GM19452 (cell line): ENCODE data around the gene CCN5.

Source experiments
- ATAC-seq: cut with Tn5 transposase; IDR thresholded peaks from one replicate; pipeline ENCODE4 v1.9.1; 2021; ENCODE audit not compliant: unreplicated experiment

Gene CCN5

DNA sequence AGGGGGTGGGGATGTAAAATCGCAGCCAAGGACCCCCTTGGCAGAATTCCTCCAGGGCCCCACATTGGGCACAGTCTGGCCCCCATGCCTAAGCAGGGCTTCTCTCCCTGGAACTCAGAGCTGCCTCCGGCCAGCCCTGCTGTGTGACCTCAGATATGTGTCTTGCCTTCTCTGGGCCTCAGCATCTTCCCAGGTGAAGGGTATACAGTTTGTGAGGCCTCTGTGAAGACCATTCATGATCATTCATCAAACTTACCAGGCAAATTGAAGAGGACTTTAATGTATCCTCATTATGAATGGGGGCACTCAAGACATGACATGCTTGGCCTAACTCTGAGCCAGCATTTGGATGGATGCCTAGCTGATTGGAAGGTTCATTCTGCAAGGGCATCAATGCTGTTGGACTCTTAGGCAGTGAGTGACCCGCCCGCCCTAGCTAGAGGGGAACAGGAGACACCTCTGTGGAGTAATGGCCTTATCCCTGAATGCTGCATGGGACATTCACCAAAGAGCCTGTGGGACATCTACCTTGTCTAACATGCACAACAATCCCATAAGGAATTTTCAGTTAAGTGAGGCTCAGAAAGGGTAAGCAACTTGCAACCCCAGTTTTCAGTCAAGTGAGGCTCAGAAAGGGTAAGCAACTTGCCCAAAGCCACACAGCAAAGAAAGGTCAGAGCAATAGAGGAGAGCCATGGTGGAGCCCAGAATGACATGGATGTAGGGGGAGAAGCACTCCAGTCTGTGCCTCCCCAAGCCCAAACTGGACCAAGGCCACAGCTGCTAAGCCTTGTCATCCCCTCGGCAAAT, 535 bp downstream of the CCN5 start:
- no peak for ATAC-seq

DNA sequence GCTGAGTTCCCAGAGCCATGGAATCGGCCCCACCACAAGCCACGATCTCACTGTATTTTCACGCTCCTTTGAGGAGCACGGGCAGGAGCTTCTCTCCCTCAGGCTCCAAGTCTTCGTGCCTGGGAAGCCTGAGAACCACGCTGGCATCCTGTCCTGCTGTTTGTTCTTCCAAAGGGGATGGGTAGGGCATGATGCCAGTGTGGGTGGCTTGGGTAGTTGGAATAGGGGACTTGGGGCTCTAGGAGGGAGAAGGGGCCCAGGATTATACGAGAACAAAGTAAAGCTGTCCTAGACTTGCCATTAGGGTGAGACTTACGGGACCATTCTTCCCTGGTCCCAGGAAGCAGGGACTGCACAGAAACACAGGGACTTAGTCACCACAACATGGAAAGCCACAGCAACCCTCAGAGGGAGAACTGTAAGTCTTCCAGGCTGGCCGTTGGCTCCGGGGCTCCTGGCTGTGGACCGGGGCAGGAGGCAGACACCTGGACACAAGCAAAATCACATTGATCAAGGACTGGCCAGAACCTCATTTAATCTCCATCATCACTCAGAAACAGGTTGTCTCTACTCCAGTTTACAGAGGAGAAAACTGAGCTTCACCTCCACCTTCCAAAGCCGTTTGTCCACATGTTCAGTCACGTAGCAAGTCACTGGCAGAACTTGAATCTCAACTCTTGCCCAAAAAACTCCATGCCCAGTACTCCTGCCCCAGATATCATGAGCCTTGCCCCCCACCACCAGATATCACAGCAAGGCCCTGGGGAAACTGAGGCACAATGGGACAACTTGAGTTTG, 1.3 kb downstream of the CCN5 start:
- no peak for ATAC-seq

DNA sequence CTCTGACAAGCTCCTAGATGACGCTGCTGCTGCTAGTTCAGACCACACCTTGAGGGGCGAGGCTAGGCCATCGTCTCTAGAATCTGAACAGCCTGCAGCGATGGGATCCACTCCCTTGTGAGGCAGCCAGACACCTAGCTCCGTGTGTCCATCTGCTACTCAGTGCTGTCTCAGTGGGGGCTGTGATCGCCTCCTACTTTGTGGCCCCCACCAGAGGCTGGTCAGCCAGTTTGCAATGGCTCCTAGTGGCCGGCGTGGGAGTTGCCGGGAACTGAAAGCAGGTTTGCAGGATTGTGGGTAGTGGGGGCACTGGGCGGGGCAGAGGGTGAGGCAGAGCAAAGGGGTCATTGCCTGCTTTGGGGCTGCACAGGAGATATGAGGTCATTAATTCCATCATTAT, 2.8 kb downstream of the CCN5 start:
- no peak for ATAC-seq

DNA sequence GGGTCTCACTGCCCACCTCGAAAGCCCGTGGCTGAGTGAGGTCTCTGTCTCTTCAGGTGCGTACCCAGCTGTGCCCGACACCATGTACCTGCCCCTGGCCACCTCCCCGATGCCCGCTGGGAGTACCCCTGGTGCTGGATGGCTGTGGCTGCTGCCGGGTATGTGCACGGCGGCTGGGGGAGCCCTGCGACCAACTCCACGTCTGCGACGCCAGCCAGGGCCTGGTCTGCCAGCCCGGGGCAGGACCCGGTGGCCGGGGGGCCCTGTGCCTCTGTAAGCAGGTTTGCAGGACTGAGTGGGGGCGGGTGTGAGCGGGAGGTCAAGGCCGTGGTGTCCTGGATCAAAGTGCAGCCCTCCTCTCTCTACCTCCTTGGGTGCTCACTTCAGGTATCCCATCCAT, 4.7 kb downstream of the CCN5 start:
- no peak for ATAC-seq

DNA sequence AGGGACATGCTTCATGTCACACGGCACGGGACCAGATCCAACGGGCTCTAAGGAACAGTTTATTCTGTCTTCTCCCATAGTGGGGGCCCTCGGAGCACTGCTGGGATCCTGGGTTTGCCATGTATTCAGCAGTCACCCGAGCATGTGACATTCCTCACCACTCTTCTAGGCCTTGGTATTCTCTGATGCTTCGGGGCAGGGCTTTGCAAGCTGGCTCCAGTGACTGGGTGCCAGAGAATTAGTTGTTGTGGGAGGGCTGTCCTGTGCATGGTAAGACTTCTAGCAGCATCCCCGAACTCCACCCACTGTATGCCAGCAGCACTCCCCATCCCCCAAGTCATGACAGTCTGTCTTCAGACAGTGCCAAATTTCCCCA, 5.4 kb downstream of the CCN5 start:
- ATAC-seq, result no peak

DNA sequence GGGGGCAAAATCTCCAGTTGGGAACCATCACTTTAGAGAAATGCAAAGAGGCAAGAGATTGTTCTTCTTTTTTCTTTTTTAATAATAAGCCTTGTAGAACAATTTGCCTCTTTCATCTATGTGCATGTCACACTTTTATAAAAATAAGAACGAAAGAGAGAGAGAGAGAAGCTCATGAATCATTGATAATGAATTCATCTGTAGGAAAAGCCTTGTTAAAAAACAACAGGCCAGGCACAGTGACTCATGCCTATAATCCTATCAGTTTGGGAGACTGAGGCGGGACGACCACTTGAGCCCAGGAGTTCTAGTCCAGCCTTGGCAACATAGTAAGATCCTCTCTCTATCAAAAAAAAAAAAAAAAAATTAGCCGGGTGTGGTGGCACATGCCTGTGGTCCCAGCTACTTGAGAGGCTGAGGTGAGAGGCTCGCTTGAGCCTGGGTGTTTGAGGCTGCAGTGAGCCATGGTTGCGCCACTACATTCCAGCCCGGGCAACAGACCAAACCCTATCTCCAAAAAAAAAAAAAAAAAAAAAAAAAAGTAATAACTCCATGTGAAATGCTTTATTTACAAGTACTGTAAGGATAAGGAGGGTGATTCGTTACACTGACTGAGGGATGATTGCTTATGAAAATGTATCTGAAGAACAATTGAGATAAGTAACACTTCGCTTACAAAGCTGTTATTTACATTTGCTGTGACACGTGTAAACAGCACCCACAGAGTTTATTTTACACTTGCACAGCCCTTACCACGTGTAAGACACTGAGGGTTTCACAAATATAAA, 6.0 kb downstream of the CCN5 start:
- ATAC-seq, result no peak

DNA sequence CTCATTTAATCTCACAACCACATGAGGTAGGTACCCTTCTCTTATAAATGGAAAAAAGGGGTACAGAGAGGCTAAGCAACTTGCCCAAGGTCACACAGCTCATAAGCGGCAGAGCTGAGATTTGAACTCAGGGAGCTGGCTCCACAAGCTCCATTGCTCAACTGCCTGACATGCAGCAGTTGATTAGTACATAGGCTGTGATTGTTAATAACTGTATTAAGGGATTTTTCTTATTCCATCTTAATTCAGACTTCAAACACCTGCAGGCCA, 6.6 kb downstream of the CCN5 start:
- no peak for ATAC-seq

DNA sequence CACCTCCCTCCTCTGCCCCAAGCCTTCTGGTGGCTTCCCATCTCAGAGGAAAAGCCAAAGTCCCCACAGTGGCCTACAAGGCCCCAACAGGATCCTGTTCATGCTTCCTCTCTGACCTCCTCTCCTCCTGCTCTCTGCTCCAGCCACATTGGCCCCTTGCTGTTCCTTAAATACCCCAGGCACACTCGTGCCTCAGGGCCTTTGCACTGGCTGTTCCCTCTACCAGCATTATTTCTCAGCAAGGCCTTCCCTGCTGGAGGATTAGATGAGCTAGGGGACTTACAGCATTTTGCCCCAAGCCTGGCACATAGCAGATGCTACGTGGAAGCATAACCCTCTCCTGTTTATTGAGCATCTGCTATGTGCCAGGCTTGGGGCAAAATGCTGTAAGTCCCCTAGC, 7.8 kb downstream of the CCN5 start:
- ATAC-seq, result no peak

DNA sequence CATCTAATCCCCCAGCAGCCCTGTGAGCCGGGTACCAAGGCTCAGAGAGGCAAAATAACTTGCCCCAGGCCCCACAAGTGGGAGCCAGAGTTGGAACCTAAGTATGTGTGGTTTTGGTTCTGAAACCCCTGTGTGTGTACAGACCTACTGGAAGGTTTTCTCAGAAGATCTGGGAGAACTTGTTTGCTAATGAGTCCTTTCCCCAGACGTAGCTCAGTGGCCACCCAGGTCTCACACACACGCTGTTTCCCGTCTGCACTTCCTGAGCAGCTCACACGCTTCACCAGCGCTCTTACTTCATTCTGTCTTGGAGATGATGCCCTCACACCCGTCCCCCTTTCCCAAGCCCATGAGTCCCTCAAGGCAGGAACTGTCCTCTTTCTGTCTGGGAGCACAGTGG, 8.2 kb downstream of the CCN5 start:
- no peak for ATAC-seq

DNA sequence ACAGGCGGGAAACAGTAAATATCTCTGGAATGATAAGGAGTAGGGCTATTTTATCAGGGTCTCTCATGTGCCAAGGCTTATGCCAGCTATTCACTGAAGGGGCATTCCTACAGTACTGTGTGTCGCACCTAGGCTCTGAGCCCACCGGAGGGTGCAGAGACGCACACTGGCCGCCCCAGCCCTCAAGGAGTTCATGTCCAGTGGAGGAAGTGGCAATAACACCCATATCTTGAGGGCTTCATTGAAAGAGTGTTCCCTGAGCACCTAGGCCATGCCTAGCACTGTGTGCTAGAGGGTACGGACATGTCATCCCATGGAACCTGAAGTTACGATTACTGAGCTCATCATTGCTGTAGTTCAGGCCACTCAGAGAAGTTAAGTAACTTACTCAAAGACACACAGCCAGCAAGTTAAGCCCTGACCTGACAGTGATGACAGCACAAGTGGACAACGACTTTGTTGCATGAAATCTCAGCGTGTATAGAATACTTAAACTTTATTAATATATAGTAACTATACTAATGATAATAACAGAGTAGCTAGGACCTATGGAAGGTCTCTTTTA, 8.7 kb downstream of the CCN5 start:
- ATAC-seq, result no peak

DNA sequence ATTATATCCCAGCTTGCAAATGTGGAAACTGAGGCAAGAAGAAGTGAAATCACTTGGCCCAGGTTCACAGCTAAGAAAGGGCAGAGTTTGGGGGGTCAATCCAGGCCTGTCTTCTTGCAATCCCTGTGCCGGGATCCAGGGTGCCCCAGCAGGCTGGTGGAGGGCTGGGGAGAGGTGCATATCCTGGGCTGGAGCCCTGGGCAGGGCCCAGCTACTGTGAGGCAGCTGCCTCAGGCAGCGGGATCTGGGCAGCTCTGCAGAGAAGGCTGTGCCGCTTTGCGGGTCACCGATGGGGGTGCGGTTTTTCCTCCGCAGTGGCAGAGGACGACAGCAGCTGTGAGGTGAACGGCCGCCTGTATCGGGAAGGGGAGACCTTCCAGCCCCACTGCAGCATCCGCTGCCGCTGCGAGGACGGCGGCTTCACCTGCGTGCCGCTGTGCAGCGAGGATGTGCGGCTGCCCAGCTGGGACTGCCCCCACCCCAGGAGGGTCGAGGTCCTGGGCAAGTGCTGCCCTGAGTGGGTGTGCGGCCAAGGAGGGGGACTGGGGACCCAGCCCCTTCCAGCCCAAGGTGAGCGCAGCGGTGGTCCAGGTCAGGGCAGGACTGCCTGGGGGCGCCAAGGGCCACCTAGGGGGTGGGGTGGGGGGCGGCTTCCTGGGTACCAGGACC, 9.4 kb downstream of the CCN5 start:
- ATAC-seq, result no peak

DNA sequence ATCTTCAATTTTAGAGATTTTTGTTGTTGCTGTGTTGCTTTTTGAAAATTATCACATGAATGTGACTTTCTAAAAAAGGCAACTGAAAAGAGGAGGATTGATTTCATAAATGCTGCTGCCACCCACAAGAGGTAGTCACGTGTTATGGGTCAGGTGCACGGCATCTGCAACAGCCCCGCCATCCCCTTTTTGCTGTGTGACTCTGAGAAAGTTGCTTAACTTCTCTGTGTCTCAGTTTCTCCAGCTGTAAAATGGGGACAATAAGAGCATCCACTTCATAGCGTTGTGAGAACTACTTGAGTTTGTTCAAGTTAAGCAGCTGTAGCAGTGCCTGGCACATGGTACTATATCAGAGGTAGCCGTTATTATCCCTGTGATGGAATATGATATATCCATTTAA, 10.7 kb downstream of the CCN5 start:
- no peak for ATAC-seq

DNA sequence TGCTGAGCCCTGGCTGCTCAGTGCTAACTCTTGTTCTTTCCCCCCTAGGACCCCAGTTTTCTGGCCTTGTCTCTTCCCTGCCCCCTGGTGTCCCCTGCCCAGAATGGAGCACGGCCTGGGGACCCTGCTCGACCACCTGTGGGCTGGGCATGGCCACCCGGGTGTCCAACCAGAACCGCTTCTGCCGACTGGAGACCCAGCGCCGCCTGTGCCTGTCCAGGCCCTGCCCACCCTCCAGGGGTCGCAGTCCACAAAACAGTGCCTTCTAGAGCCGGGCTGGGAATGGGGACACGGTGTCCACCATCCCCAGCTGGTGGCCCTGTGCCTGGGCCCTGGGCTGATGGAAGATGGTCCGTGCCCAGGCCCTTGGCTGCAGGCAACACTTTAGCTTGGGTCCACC, 11.9 kb downstream of the CCN5 start:
- ATAC-seq, result no peak

DNA sequence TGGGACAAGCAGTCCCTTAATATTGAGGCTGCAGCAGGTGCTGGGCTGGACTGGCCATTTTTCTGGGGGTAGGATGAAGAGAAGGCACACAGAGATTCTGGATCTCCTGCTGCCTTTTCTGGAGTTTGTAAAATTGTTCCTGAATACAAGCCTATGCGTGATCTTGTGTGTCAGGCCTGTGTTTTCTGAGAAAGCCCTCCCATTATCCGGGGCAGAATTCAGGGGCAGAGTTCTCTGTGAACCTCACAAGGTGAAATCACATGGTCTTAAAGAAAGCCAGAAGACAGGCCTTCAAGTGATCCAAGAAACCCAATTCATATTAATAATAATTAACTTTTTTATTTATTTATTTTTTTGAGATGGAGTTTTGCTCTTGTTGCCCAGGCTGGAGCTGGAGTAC, 12.5 kb downstream of the CCN5 start:
- ATAC-seq, result no peak

DNA sequence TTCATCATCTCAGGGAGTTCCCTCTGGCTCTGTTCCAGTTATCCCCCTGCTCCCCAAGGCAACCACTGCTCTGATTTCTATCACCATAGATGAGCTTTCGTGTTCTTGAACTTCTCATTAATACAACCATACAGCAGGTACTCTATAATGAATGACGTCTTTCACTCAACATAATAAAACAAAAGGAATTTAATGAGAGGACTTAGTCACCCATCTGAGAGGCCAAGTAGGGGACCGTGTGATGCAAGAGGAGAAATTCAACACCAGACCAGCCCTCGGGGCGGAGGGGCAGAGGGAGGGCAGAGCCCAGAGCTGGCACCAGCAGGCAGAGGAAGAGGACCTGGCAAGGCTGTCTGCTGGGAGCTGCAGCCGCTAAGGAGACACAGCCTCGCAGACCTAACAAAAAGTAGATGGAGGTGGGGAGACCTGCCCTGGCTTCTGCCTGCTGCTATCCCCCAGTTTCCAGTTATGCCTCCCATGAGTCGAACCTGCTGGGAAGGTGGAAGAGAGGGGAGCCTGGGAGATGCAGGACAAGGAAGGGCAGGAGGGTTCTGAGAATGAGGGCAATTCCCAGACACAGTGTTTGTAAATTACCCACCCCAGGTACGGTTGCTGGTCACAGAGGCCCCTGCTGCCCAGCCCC, 13.8 kb downstream of the CCN5 start:
- no peak for ATAC-seq

DNA sequence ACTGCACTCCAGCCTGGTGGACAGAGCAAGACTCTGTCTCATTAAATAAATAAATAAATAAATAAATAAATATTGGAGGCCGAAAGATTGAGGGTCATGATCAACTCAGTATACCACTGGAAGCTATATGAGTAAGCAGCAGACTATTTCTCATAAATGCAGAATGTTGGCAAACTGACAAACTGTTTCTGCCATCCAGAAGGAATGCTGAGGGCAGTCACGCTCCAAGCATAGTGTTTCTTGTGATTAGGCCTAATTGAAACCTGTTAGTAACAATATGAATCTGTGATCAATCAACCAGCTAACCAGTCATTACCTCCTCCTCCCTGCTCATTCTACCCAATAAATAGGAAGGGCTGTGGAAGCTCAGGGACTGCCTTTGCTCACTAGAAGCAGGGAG, 15.3 kb downstream of the CCN5 start:
- ATAC-seq, result no peak

DNA sequence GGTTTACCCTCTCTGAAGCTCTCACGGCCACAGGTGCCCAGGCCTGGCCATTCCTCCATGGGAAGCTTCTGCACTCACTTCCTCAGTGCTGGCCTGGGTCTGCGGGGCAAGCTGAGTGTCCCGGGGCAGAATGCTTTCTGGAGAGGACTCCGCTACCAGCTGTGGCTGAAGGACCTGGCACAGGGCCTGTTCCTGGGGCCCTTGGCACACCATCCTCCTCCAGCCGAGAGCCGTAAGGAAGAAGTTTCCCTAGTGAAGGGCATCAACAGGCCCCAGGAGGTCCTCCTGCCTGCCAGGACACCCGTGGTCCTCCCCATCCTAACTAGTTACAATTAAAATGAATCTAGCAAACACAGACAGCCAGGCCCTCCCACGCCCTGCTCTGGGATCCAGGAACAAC, 16.5 kb downstream of the CCN5 start:
- no peak for ATAC-seq

DNA sequence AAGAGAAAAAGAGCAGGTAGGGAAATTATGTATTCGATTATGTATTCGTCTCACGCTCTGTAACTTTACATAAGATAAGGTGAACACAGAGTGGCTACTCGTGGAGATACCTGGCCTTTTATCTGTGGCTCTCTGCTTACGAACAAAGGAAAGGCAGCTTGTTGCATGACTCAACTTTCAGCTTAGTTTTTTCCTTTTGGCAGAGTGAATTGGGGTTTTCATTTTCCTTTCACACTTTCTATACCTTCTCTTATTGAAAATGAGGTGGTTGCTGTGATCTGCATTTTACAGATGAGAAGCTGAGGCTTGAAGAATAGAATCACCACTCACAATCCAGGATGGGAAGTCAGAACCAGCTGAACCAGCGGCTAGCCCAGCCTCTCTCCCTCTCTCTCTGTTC, 17.2 kb downstream of the CCN5 start:
- no peak for ATAC-seq

DNA sequence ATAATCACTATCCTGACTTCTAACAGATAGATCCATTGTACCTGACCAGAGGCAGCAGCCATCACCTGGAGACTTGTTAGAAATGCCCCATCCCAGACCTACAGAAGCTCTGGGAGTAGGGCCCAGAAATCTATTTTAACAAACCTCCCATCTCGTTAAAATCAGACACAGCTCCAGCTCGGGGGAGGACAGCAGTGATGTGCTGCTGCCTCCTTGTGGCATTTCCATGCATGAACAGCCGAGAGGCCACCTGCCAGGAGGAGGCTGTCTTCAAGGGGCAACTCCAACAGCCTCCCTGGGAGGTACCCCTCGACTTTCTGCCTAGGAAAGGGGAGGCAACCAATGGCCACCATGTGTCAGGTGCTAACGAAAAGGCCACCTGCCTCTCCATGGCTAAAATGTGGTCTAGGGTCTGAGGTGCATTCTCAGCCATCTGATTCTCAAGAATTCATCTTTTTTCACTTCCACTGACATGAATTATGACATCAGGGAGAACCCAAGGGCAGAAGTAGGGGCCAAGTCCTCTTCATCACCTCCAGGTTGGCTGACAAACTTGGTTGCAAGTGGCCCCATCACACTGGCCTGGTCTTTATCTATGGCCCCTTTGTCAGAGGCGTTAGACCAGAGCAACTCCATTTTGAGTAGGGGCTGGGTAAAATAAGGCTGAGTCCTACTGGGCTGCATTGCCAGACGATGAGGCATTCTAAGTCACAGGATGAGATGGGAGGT, 18.3 kb downstream of the CCN5 start:
- no peak for ATAC-seq

DNA sequence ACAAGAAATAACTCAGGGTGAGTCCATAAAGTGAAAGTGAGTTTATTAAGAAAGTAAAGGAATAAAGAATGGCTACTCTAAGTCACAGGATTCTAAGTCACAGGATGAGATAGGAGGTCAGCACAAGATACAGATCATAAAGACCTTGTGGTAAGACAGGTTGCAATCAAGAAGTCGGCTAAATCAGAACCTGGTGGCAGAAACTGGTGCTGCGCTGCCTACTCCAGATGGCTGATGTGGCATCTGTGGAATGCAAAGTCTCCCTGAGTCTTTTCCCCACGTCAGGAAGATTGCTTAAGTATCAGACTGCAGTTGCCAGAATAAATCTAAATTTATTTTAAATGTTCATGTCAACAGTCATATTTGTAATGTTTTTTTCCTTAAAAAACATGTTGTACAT, 19.8 kb downstream of the CCN5 start:
- no peak for ATAC-seq
